HCT116 (cell line): ENCODE results near the gene LRIG3. TPM values are rescaled to one million over a fixed set of nuclear protein-coding genes. Genes with fewer than 3 reads are reported as not detected.

Experiments
- ATAC-seq: fragments of 200-7000 bp; cut with Tn5 transposase; 2 replicates; pipeline ENCODE4 v1.9.1; 2020; ENCODE audit warnings: mild to moderate bottlenecking, moderate library complexity
- BruUV-seq: library from RNA; stranded (reverse); fragments of 400-500 nt; replicated peaks from 2 replicates; lab custom pipeline; 2021; lab: Mats Ljungman, UMichigan
- CTCF ChIA-PET: fragments of 300-600 bp; sonication (Branson Sonifier 250); formaldehyde crosslinking; loops from one replicate; lab custom pipeline; 2021; ENCODE audit warnings: antibody characterized with exemption; lab: Charles Lee
- POLR2A ChIA-PET: fragments of 300-600, 350-600 bp; sonication (Branson Sonifier 250); formaldehyde crosslinking; loops from one replicate; lab custom pipeline; 2021; ENCODE audit warnings: antibody characterized with exemption; lab: Charles Lee
- RAD21 ChIA-PET, 2 experiments: fragments of 300-600 bp; sonication (Branson Sonifier 250); formaldehyde crosslinking; loops; one replicate each; lab custom pipeline; 2023; ENCODE audit warnings: low total read pairs in 2 of 2; ENCODE audit not compliant: uncharacterized antibody in 2 of 2, unreplicated experiment in 2 of 2, low non-redundant PET in 1 of 2; lab: Charles Lee
- DNase-seq: peaks from one replicate; pipeline ENCODE4 v3.0.0-alpha.2; 2010; ENCODE audit warnings: low read depth, low spot score
- H2AFZ ChIP-seq: fragments of 200-600 bp; shearing (Covaris generic), sonication (generic); 2 replicates; pipeline ENCODE4 v1.6.1; 2017; ENCODE audit warnings: low read depth, mixed run types, mixed read lengths, antibody characterized with exemption, low read length; ENCODE audit not compliant: poor library complexity, severe bottlenecking
- H3K27ac ChIP-seq: 2 replicates; pipeline ENCODE4 v1.5.1; 2012; ENCODE audit warnings: low read depth, low read length
- H3K27me3 ChIP-seq: fragments of 200-600 bp; sonication (generic); 2 replicates; pipeline ENCODE4 v1.6.1; 2016; ENCODE audit warnings: mixed run types, low read length, mixed read lengths; ENCODE audit not compliant: insufficient read depth
- H3K36me3 ChIP-seq, 2 experiments: fragments of 200-500 bp in 1 of 2; fragments of 200-600 bp in 1 of 2; sonication (Bioruptor generic) in 1 of 2; sonication (generic) in 1 of 2; 2 replicates each; pipeline versions ENCODE4 v1.5.1 to v1.6.1; 2014 to 2016; ENCODE audit warnings: low read length in 2 of 2, inconsistent platforms in 1 of 2, mixed read lengths in 1 of 2, mixed run types in 1 of 2; ENCODE audit not compliant: insufficient read depth in 2 of 2, control insufficient read depth in 1 of 2
- H3K4me1 ChIP-seq, 2 experiments: fragments of 200-600 bp in 1 of 2; sonication (generic) in 1 of 2; 2 replicates each; pipeline versions ENCODE4 v1.5.1 to v1.6.1; 2012 to 2017; ENCODE audit warnings: low read length in 2 of 2, inconsistent platforms in 1 of 2, mild to moderate bottlenecking in 1 of 2, mixed read lengths in 1 of 2, mixed run types in 1 of 2, moderate library complexity in 1 of 2; ENCODE audit not compliant: insufficient read depth in 2 of 2, control insufficient read depth in 1 of 2
- H3K4me2 ChIP-seq: fragments of 200-600 bp; sonication (generic); 2 replicates; pipeline ENCODE4 v1.6.1; 2017; ENCODE audit warnings: mixed run types, low read length, mixed read lengths
- H3K4me3 ChIP-seq, 2 experiments: fragments of 200-600 bp in 1 of 2; sonication (generic) in 1 of 2; replicated peaks in 1 of 2; 2 replicates each; pipeline ENCODE4 v1.5.1; 2011 to 2016; ENCODE audit warnings: low read length in 2 of 2, control low read depth in 1 of 2, low read depth in 1 of 2, mild to moderate bottlenecking in 1 of 2, mixed read lengths in 1 of 2, mixed run types in 1 of 2
- H3K79me2 ChIP-seq: fragments of 200-600 bp; sonication (generic); 2 replicates; pipeline ENCODE4 v1.6.1; 2017; ENCODE audit warnings: mild to moderate bottlenecking, mixed run types, low read length, moderate library complexity, mixed read lengths; ENCODE audit not compliant: insufficient read depth
- H3K9ac ChIP-seq: fragments of 200-600 bp; sonication (generic); 2 replicates; pipeline ENCODE4 v1.6.1; 2016; ENCODE audit warnings: low read length, mixed read lengths
- H3K9me2 ChIP-seq: fragments of 200-600 bp; sonication (generic), shearing (Covaris generic); 2 replicates; pipeline ENCODE4 v1.6.1; 2017; ENCODE audit warnings: mixed run types, mild to moderate bottlenecking, moderate library complexity; ENCODE audit not compliant: insufficient read depth
- H3K9me3 ChIP-seq, 2 experiments: fragments of 200-500 bp in 1 of 2; fragments of 200-600 bp in 1 of 2; sonication (Bioruptor generic) in 1 of 2; sonication (generic) in 1 of 2; 2 replicates each; pipeline ENCODE4 v1.6.1; 2014 to 2017; ENCODE audit warnings: low read length in 2 of 2, mixed read lengths in 2 of 2, inconsistent platforms in 1 of 2, low read depth in 1 of 2, mild to moderate bottlenecking in 1 of 2, mixed run types in 1 of 2, moderate library complexity in 1 of 2; ENCODE audit not compliant: control insufficient read depth in 1 of 2, insufficient read depth in 1 of 2
- H4K20me1 ChIP-seq: fragments of 200-600 bp; sonication (generic), shearing (Covaris generic); 2 replicates; pipeline ENCODE4 v1.6.1; 2017; ENCODE audit warnings: mixed run types, mild to moderate bottlenecking, moderate library complexity; ENCODE audit not compliant: insufficient read depth
- CEBPB ChIP-seq: IDR thresholded peaks from 2 replicates; pipeline ENCODE4 v1.6.1; 2012; ENCODE audit warnings: low read depth
- EGR1 ChIP-seq: IDR thresholded peaks from 2 replicates; pipeline ENCODE4 v1.6.1; 2012; ENCODE audit warnings: low read depth
- EZH2 ChIP-seq: fragments of 200-600 bp; sonication (generic); IDR thresholded peaks from 2 replicates; pipeline ENCODE4 v1.6.1; 2017; ENCODE audit warnings: antibody characterized with exemption, mixed run types
- EZH2phosphoT487 ChIP-seq: fragments of 200-600 bp; IDR thresholded peaks from 2 replicates; pipeline ENCODE4 v1.6.1; 2018; ENCODE audit warnings: antibody characterized with exemption, borderline replicate concordance
- FOSL1 ChIP-seq: IDR thresholded peaks from 2 replicates; pipeline ENCODE4 v1.6.1; 2012; ENCODE audit warnings: low read depth
- POLR2AphosphoS5 ChIP-seq: IDR thresholded peaks from 2 replicates; pipeline ENCODE4 v1.6.1; 2011; ENCODE audit warnings: mild to moderate bottlenecking, low read depth, low read length, moderate library complexity
- RAD21 ChIP-seq: IDR thresholded peaks from 2 replicates; pipeline ENCODE4 v1.6.1; 2012; ENCODE audit warnings: low read depth, mild to moderate bottlenecking
- REST ChIP-seq: IDR thresholded peaks from 2 replicates; pipeline ENCODE4 v1.6.1; 2012; ENCODE audit warnings: low read depth
- SIN3A ChIP-seq: IDR thresholded peaks from 2 replicates; pipeline ENCODE4 v1.6.1; 2012; ENCODE audit warnings: low read depth
- TCF7L2 ChIP-seq: IDR thresholded peaks from 2 replicates; pipeline ENCODE4 v1.7.0; 2011; ENCODE audit warnings: borderline replicate concordance, inconsistent platforms; ENCODE audit not compliant: insufficient read depth, insufficient read length; ENCODE audit errors: extremely low read depth
- ZFX ChIP-seq: fragments of 450-650 bp; IDR thresholded peaks from 2 replicates; pipeline ENCODE4 v1.6.1; 2017
- ZNF274 ChIP-seq: fragments of 200-500 bp; sonication (Bioruptor generic); IDR thresholded peaks from 2 replicates; pipeline ENCODE4 v1.6.1; 2014; ENCODE audit warnings: mild to moderate bottlenecking, low read depth, low read length, inconsistent platforms
- intact Hi-C: fragments of 100-400 bp; cut with micrococcal nuclease; formaldehyde crosslinking; loops from 2 replicates; pipeline ENCODE4 v1.10.0; 2022
- total RNA-seq: library from RNA; stranded (reverse); gene quantifications from one replicate; pipeline ENCODE4 v1.2.1, GENCODE V29; 2021; ENCODE audit not compliant: unreplicated experiment
- TF ChIP-seq, protein P1 (sequence below): IDR thresholded peaks from 2 replicates; pipeline ENCODE4 v1.6.1; 2012
- TF ChIP-seq, protein P2 (sequence below), 3 experiments: fragments of 200-600 bp in 1 of 3; sonication (generic) in 1 of 3; IDR thresholded peaks in 2 of 3; conservative IDR thresholded peaks in 1 of 3; 2 replicates each; pipeline ENCODE4 v1.5.1; 2012 to 2017; ENCODE audit warnings: low read depth in 2 of 3, low read length in 2 of 3, antibody characterized with exemption in 1 of 3, borderline replicate concordance in 1 of 3, control low read depth in 1 of 3, mild to moderate bottlenecking in 1 of 3, mixed read lengths in 1 of 3, mixed run types in 1 of 3, moderate library complexity in 1 of 3; ENCODE audit not compliant: insufficient read depth in 1 of 3

The LRIG3 gene
- total RNA-seq, 1 experiment from 2014 or later, result 11.1 TPM

DNA sequence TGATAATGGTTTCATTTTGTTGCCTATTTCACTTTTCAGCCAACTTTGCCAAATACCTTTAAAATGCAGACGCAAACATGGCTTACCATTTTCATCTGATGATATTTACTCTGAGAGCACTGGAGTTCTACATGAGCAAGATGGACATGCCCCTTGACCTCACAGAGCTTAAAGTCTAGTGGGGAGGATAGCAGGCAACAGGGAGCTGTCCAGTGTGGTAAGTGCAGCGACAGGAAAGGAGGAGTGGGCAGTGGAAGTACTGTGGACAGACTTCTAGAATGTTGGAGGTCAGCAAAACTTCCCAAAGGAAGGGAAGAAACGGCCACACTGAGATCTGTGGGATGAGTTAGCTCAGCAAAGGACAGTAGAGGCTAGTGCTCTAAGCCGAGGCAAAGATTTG lies 25.3 kb downstream of the LRIG3 start:
- Histone ChIP-seq H3K4me3 (no peak overlapping the region), H3K4me2 (no peak overlapping the region), H3K9me3 (no peaks in the 10 kb centered on the region), H2AFZ (no peak overlapping the region), H3K9ac (no peak overlapping the region), H3K27ac (no peak overlapping the region), H3K36me3 (no peaks in the 10 kb centered on the region), H3K79me2 (peaks cover 22% of the 10 kb centered on the region; the same call in 1 of the 2 replicates), H4K20me1 (no peaks in the 10 kb centered on the region), H3K27me3 (no peaks in the 10 kb centered on the region), H3K4me1 (no peaks in the 10 kb centered on the region; a peak in 1 of 4 replicates), H3K9me2 (no peaks in the 10 kb centered on the region)
- ChIA-PET RAD21 (no interaction called here), POLR2A (interaction anchor here (0.6 kb wide), 1 partner anchor 179 kb away, joined by 3 read pairs; no protein-coding TSS in a partner anchor), CTCF (no interaction called here)
- intact Hi-C loops, result no loop called here
- ATAC-seq, result no peak
- TF ChIP-seq ZNF274 (no peak), REST (peak; percentile 4; the same call in 1 of the 2 replicates), FOSL1 (no peak)
- no TSS peak for BruUV-seq
- DNase-seq, result no peak

GRCh38 chr12:58894040-58894439 lies 26.3 kb downstream of the LRIG3 start:
- BruUV-seq, result no TSS peak
- ATAC-seq (no peak), DNase-seq (no peak)
- Histone ChIP-seq H2AFZ (no peak overlapping the region), H3K36me3 (peaks cover 0 to 6% of the 10 kb centered on the region in 2 experiments; a peak in 1 of 4 replicates), H3K9ac (no peak overlapping the region), H3K79me2 (peaks cover 22% of the 10 kb centered on the region; the same call in 1 of the 2 replicates), H3K9me3 (no peaks in the 10 kb centered on the region), H3K4me2 (no peak overlapping the region), H3K9me2 (no peaks in the 10 kb centered on the region), H4K20me1 (no peaks in the 10 kb centered on the region), H3K27me3 (no peaks in the 10 kb centered on the region), H3K4me3 (no peak overlapping the region), H3K27ac (no peak overlapping the region), H3K4me1 (no peaks in the 10 kb centered on the region; a peak in 1 of 4 replicates)
- RAD21 ChIA-PET, result no interaction called here
- intact Hi-C loops, result no loop called here
- POLR2A ChIA-PET, result no interaction called here
- CTCF ChIA-PET, result no interaction called here
- TF ChIP-seq ZFX (no peak), TCF7L2 (no peak), RAD21 (no peak), EZH2 (no peak), SIN3A (no peak), EGR1 (no peak), POLR2AphosphoS5 (no peak), EZH2phosphoT487 (no peak), FOSL1 (no peak), CEBPB (no peak)
- TF ChIP-seq, protein P1, sequence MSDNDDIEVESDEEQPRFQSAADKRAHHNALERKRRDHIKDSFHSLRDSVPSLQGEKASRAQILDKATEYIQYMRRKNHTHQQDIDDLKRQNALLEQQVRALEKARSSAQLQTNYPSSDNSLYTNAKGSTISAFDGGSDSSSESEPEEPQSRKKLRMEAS, result no peak
- TF ChIP-seq, protein P2, sequence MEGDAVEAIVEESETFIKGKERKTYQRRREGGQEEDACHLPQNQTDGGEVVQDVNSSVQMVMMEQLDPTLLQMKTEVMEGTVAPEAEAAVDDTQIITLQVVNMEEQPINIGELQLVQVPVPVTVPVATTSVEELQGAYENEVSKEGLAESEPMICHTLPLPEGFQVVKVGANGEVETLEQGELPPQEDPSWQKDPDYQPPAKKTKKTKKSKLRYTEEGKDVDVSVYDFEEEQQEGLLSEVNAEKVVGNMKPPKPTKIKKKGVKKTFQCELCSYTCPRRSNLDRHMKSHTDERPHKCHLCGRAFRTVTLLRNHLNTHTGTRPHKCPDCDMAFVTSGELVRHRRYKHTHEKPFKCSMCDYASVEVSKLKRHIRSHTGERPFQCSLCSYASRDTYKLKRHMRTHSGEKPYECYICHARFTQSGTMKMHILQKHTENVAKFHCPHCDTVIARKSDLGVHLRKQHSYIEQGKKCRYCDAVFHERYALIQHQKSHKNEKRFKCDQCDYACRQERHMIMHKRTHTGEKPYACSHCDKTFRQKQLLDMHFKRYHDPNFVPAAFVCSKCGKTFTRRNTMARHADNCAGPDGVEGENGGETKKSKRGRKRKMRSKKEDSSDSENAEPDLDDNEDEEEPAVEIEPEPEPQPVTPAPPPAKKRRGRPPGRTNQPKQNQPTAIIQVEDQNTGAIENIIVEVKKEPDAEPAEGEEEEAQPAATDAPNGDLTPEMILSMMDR (IDR thresholded peaks at IDR 0.05 in 2 of 3, conservative IDR thresholded peaks at IDR 0.05 in 1 of 3; ENCODE audit: borderline replicate concordance in 1 of 3, insufficient read depth in 1 of 3, low read depth in 2 of 3, low read length in 2 of 3), result no peak
